HEK293 (cell line): ENCODE data around the gene SH3RF3.

Source experiments
- CTCF ChIA-PET: fragments of 350-600 bp; formaldehyde crosslinking; extraction: SDS; loops from one replicate; lab custom pipeline; 2021; ENCODE audit warnings: antibody characterized with exemption; lab: Yijun Ruan, JAX
- POLR2A ChIA-PET: fragments of 300-600 bp; formaldehyde crosslinking; extraction: SDS; loops from one replicate; lab custom pipeline; 2020; ENCODE audit warnings: antibody characterized with exemption, inconsistent platforms; lab: Yijun Ruan, JAX
- H3K27ac ChIP-seq: fragments of 200-500 bp; sonication (Bioruptor generic); 2 replicates; pipeline ENCODE4 v1.5.1; 2014; ENCODE audit warnings: low read depth, low read length, control low read depth, inconsistent platforms; ENCODE audit errors: extremely low read depth
- H3K36me3 ChIP-seq, 2 experiments: fragments of 200-500 bp in 1 of 2; sonication (Bioruptor generic) in 1 of 2; 1 replicate in 1 of 2; 2 replicates in 1 of 2; pipeline ENCODE4 v1.5.1; 2014 to 2017; ENCODE audit warnings: inconsistent platforms in 2 of 2, low read length in 2 of 2; ENCODE audit not compliant: control insufficient read depth in 2 of 2, insufficient read depth in 1 of 2
- H3K4me1 ChIP-seq: fragments of 200-500 bp; sonication (Bioruptor generic); 2 replicates; pipeline ENCODE4 v1.5.1; 2014; ENCODE audit warnings: mild to moderate bottlenecking, low read length, inconsistent platforms; ENCODE audit not compliant: control insufficient read depth, insufficient read depth
- H3K4me3 ChIP-seq: 2 replicates; pipeline ENCODE4 v1.5.1; 2011; ENCODE audit warnings: low read depth, mild to moderate bottlenecking, control low read depth, low read length, moderate library complexity
- H3K9me3 ChIP-seq: fragments of 200-500 bp; sonication (Bioruptor generic); 2 replicates; pipeline ENCODE4 v1.5.1; 2014; ENCODE audit warnings: low read depth, low read length, inconsistent platforms; ENCODE audit not compliant: control insufficient read depth, insufficient read depth
- EGR2 ChIP-seq: fragments of 450-650 bp; formaldehyde crosslinking; IDR thresholded peaks from 2 replicates; pipeline ENCODE4 v1.5.1; 2016; ENCODE audit warnings: low read depth, missing biosample characterization, missing genetic modification characterization
- GLIS1 ChIP-seq: fragments of 450-650 bp; formaldehyde crosslinking; IDR thresholded peaks from 2 replicates; pipeline ENCODE4 v1.5.1; 2016; ENCODE audit warnings: missing biosample characterization, missing genetic modification characterization
- KLF8 ChIP-seq: fragments of 450-650 bp; formaldehyde crosslinking; IDR thresholded peaks from 2 replicates; pipeline ENCODE4 v1.5.1; 2016; ENCODE audit warnings: missing biosample characterization, missing genetic modification characterization
- OSR2 ChIP-seq: fragments of 450-650 bp; formaldehyde crosslinking; IDR thresholded peaks from 2 replicates; pipeline ENCODE4 v1.5.1; 2016; ENCODE audit warnings: missing biosample characterization, missing genetic modification characterization
- SP2 ChIP-seq: fragments of 450-650 bp; formaldehyde crosslinking; IDR thresholded peaks from 2 replicates; pipeline ENCODE4 v1.5.1; 2016; ENCODE audit warnings: missing biosample characterization, missing genetic modification characterization
- ZBTB21 ChIP-seq: fragments of 450-650 bp; formaldehyde crosslinking; IDR thresholded peaks from 2 replicates; pipeline ENCODE4 v1.5.1; 2017; ENCODE audit warnings: missing biosample characterization, missing genetic modification characterization
- ZFHX2 ChIP-seq: fragments of 450-650 bp; formaldehyde crosslinking; conservative IDR thresholded peaks from 2 replicates; pipeline ENCODE4 v1.5.1; 2016; ENCODE audit warnings: missing biosample characterization, missing genetic modification characterization
- ZIC2 ChIP-seq: fragments of 450-650 bp; formaldehyde crosslinking; IDR thresholded peaks from 2 replicates; pipeline ENCODE4 v1.5.1; 2016; ENCODE audit warnings: missing biosample characterization, missing genetic modification characterization
- ZNF140 ChIP-seq: fragments of 450-650 bp; formaldehyde crosslinking; IDR thresholded peaks from 2 replicates; pipeline ENCODE4 v1.5.1; 2016; ENCODE audit warnings: missing biosample characterization, missing genetic modification characterization
- ZNF146 ChIP-seq: fragments of 450-650 bp; formaldehyde crosslinking; IDR thresholded peaks from 2 replicates; pipeline ENCODE4 v1.5.1; 2016; ENCODE audit warnings: missing biosample characterization, missing genetic modification characterization
- ZNF155 ChIP-seq: fragments of 450-650 bp; formaldehyde crosslinking; IDR thresholded peaks from 2 replicates; pipeline ENCODE4 v1.5.1; 2016; ENCODE audit warnings: missing biosample characterization, missing genetic modification characterization
- ZNF184 ChIP-seq: fragments of 450-650 bp; IDR thresholded peaks from 2 replicates; pipeline ENCODE4 v1.5.1; 2018; ENCODE audit warnings: missing biosample characterization, mild to moderate bottlenecking, missing genetic modification characterization
- ZNF214 ChIP-seq: fragments of 450-650 bp; formaldehyde crosslinking; IDR thresholded peaks from 2 replicates; pipeline ENCODE4 v1.5.1; 2017; ENCODE audit warnings: missing biosample characterization, mild to moderate bottlenecking, missing genetic modification characterization, borderline replicate concordance
- ZNF324 ChIP-seq: fragments of 450-650 bp; formaldehyde crosslinking; IDR thresholded peaks from 2 replicates; pipeline ENCODE4 v1.5.1; 2016; ENCODE audit warnings: missing biosample characterization, missing genetic modification characterization
- ZNF335 ChIP-seq: fragments of 450-650 bp; formaldehyde crosslinking; conservative IDR thresholded peaks from 2 replicates; pipeline ENCODE4 v1.5.1; 2016; ENCODE audit warnings: missing biosample characterization, missing genetic modification characterization
- ZNF426 ChIP-seq: fragments of 450-650 bp; formaldehyde crosslinking; IDR thresholded peaks from 2 replicates; pipeline ENCODE4 v1.5.1; 2017; ENCODE audit warnings: missing biosample characterization, missing genetic modification characterization, mild to moderate bottlenecking, inconsistent platforms, moderate library complexity
- ZNF510 ChIP-seq: fragments of 450-650 bp; formaldehyde crosslinking; IDR thresholded peaks from 2 replicates; pipeline ENCODE4 v1.5.1; 2018; ENCODE audit warnings: mild to moderate bottlenecking, missing genetic modification characterization, missing biosample characterization; ENCODE audit not compliant: insufficient replicate concordance
- ZNF600 ChIP-seq: fragments of 450-650 bp; formaldehyde crosslinking; IDR thresholded peaks from 2 replicates; pipeline ENCODE4 v1.5.1; 2016; ENCODE audit warnings: missing biosample characterization, missing genetic modification characterization
- ZNF621 ChIP-seq: fragments of 450-650 bp; formaldehyde crosslinking; IDR thresholded peaks from 2 replicates; pipeline ENCODE4 v1.5.1; 2017; ENCODE audit warnings: missing biosample characterization, missing genetic modification characterization
- ZNF660 ChIP-seq: fragments of 450-650 bp; IDR thresholded peaks from 2 replicates; pipeline ENCODE4 v1.5.1; 2018; ENCODE audit warnings: missing biosample characterization, mild to moderate bottlenecking, missing genetic modification characterization
- ZNF701 ChIP-seq: fragments of 450-650 bp; formaldehyde crosslinking; IDR thresholded peaks from 2 replicates; pipeline ENCODE4 v1.5.1; 2016; ENCODE audit warnings: missing biosample characterization, missing genetic modification characterization
- ZNF776 ChIP-seq: fragments of 450-650 bp; formaldehyde crosslinking; IDR thresholded peaks from 2 replicates; pipeline ENCODE4 v1.5.0; 2017; ENCODE audit warnings: missing biosample characterization, missing genetic modification characterization, borderline replicate concordance
- ZNF791 ChIP-seq: fragments of 450-650 bp; formaldehyde crosslinking; IDR thresholded peaks from 2 replicates; pipeline ENCODE4 v1.5.1; 2016; ENCODE audit warnings: missing biosample characterization, missing genetic modification characterization
- ZSCAN16 ChIP-seq: fragments of 450-650 bp; formaldehyde crosslinking; IDR thresholded peaks from 2 replicates; pipeline ENCODE4 v1.5.1; 2016; ENCODE audit warnings: missing biosample characterization, missing genetic modification characterization
- ZXDB ChIP-seq: fragments of 450-650 bp; formaldehyde crosslinking; IDR thresholded peaks from 2 replicates; pipeline ENCODE4 v1.5.1; 2016; ENCODE audit warnings: missing biosample characterization, missing genetic modification characterization
- TF ChIP-seq, protein P1 (sequence below): fragments of 450-650 bp; formaldehyde crosslinking; IDR thresholded peaks from 2 replicates; pipeline ENCODE4 v1.5.1; 2016; ENCODE audit warnings: missing biosample characterization, missing genetic modification characterization
- TF ChIP-seq, protein P2 (sequence below): fragments of 450-650 bp; formaldehyde crosslinking; IDR thresholded peaks from 2 replicates; pipeline ENCODE4 v1.5.1; 2017; ENCODE audit warnings: missing biosample characterization, missing genetic modification characterization
- TF ChIP-seq, protein P3 (sequence below): fragments of 450-650 bp; formaldehyde crosslinking; IDR thresholded peaks from 2 replicates; pipeline ENCODE4 v1.5.1; 2016; ENCODE audit warnings: missing biosample characterization, missing genetic modification characterization
- TF ChIP-seq, protein P4 (sequence below): fragments of 450-650 bp; formaldehyde crosslinking; IDR thresholded peaks from 2 replicates; pipeline ENCODE4 v1.5.1; 2016; ENCODE audit warnings: missing biosample characterization, missing genetic modification characterization, low read depth

SH3RF3 gene

DNA sequence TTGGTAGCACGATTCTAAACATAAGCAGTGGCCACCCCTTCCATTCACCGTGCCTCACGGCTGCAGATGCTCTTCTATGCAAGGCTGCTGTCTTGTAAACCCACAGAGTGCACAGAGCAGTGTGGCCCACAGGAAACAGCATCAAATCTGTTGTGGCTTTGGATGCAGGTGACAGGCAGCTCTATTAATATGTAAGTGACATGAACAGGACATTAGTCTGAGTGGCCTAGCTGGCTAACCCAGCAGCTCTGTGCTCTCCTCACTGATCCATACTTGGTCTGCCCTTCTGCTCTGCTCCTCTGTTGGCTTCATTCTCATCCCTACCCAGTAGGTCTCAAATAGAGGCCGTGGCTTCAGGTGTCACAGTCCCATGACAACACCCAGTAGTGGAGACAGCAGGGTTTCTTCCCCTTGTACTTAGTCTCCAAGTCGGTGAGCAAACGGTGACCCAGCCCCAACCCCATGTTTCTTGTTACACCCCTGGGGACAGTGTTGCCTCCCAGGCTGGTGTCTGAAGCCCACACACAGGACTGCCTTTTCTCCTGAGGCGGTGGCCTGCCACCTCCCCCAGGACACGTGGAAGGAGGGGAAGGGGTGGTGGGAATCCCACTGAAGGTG lies 5.8 kb downstream of the SH3RF3 start:
- no peaks in the 10 kb centered on the region for H3K9me3 ChIP-seq
- H3K27ac ChIP-seq, result no peak overlapping the region; the same call in 1 of the 2 replicates
- no peak for TF ChIP-seq ZNF426 (tag by site-specific recombination)
- TF ChIP-seq ZNF140 (tag by site-specific recombination), result no peak
- no peak for TF ChIP-seq ZNF155 (tag by site-specific recombination)
- TF ChIP-seq ZNF600 (tag by site-specific recombination), result peak; percentile 97
- TF ChIP-seq EGR2, result peak; percentile 33; the same call in 1 of the 2 replicates
- peak; percentile 73; the same call in 1 of the 2 replicates for TF ChIP-seq GLIS1 (tag by site-specific recombination)
- TF ChIP-seq ZNF621 (tag by site-specific recombination), result no peak
- no peak for TF ChIP-seq ZNF701 (tag by site-specific recombination)
- TF ChIP-seq ZIC2 (tag by site-specific recombination), result peak; percentile 58
- TF ChIP-seq ZNF324 (tag by site-specific recombination), result no peak
- peak; percentile 15; the same call in 1 of the 2 replicates for TF ChIP-seq OSR2 (tag by site-specific recombination)
- TF ChIP-seq, protein P1, sequence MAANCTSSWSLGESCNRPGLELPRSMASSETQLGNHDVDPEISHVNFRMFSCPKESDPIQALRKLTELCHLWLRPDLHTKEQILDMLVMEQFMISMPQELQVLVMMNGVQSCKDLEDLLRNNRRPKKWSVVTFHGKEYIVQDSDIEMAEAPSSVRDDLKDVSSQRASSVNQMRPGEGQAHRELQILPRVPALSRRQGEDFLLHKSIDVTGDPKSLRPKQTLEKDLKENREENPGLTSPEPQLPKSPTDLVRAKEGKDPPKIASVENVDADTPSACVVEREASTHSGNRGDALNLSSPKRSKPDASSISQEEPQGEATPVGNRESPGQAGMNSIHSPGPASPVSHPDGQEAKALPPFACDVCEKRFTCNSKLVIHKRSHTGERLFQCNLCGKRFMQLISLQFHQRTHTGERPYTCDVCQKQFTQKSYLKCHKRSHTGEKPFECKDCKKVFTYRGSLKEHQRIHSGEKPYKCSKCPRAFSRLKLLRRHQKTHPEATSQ (tag by site-specific recombination), result no peak
- TF ChIP-seq ZNF776, result no peak
- peak; percentile 40; the same call in 1 of the 2 replicates for TF ChIP-seq ZFHX2
- no peak for TF ChIP-seq ZNF791 (tag by site-specific recombination)
- TF ChIP-seq ZSCAN16 (tag by site-specific recombination), result no peak
- TF ChIP-seq ZXDB, result no peak
- peaks cover 35% of the 10 kb centered on the region for H3K4me1 ChIP-seq
- CTCF ChIA-PET, result interaction anchor here (0.6 to 1.5 kb wide), 3 partner anchors 16 to 375 kb away, joined by 3 to 8 read pairs (median 5); no protein-coding TSS in a partner anchor
- POLR2A ChIA-PET, result interaction anchor here (1.1 kb wide), 1 partner anchor 79 kb away, joined by 3 read pairs; no protein-coding TSS in a partner anchor
- no peak overlapping the region for H3K4me3 ChIP-seq
- H3K36me3 ChIP-seq, result no peaks in the 10 kb centered on the region

DNA sequence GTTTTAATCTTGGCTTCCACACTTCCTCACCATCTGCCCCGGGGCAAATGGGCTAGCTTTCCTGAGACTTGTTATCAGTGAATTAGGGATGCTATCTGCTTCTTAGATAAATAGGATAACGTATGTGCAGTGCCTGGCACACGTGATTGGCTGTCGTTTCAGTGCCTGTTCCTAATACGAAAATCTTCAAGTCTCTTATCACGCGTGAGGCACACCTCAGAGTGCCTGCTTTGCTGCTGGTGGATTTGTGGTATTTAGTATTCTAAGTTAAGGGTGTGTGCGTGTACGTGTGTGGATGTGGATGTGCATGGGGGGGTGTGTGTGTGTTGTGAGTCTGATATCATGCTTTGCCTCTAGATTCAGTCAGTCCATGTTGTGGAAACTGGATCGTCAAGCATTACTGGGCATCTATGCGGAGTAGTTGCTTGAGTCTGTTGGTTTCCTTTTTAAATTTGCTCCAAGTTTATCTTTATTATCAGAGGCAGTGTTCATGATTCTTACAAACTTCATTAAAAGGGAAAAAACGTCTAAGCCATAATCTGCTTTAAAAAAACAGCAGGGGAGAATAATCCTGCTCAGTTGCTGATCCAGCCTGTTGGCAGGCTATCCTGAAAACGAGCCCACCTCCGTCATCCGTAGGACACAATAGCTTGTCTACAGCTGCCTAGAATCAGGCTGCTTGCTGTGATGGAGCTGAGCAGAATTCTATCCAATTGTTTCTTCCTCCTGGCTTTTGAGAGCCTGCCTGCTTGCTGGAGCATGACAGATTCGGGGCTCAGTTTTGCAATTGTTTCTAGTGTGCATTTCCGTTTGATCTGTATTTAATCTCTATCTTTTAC lies 6.6 kb downstream of the SH3RF3 start:
- no peaks in the 10 kb centered on the region for H3K9me3 ChIP-seq
- CTCF ChIA-PET, result interaction anchor here (0.6 to 1.5 kb wide), 3 partner anchors 15 to 375 kb away, joined by 3 to 8 read pairs (median 5); no protein-coding TSS in a partner anchor
- H3K4me1 ChIP-seq, result peaks cover 35% of the 10 kb centered on the region
- H3K4me3 ChIP-seq, result no peak overlapping the region
- no peaks in the 10 kb centered on the region for H3K36me3 ChIP-seq
- H3K27ac ChIP-seq, result no peak overlapping the region; the same call in 1 of the 2 replicates
- POLR2A ChIA-PET, result interaction anchor here (1.1 to 1.3 kb wide), 2 partner anchors 78 kb away, joined by 3 read pairs; no protein-coding TSS in a partner anchor
- TF ChIP-seq SP2 (tag by site-specific recombination), result no peak
- TF ChIP-seq ZNF184 (tag by site-specific recombination), result no peak
- no peak for TF ChIP-seq ZNF776
- TF ChIP-seq, protein P2, sequence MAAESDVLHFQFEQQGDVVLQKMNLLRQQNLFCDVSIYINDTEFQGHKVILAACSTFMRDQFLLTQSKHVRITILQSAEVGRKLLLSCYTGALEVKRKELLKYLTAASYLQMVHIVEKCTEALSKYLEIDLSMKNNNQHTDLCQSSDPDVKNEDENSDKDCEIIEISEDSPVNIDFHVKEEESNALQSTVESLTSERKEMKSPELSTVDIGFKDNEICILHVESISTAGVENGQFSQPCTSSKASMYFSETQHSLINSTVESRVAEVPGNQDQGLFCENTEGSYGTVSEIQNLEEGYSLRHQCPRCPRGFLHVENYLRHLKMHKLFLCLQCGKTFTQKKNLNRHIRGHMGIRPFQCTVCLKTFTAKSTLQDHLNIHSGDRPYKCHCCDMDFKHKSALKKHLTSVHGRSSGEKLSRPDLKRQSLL, result peak; percentile 56; the same call in 1 of the 2 replicates
- TF ChIP-seq ZNF510 (tag by site-specific recombination), result no peak
- peak; percentile 38; the same call in 1 of the 2 replicates for TF ChIP-seq ZNF660 (tag by site-specific recombination)
- TF ChIP-seq, protein P3, sequence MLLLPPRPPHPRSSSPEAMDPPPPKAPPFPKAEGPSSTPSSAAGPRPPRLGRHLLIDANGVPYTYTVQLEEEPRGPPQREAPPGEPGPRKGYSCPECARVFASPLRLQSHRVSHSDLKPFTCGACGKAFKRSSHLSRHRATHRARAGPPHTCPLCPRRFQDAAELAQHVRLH, result no peak
- TF ChIP-seq ZBTB21 (tag by site-specific recombination), result no peak
- TF ChIP-seq, protein P4, sequence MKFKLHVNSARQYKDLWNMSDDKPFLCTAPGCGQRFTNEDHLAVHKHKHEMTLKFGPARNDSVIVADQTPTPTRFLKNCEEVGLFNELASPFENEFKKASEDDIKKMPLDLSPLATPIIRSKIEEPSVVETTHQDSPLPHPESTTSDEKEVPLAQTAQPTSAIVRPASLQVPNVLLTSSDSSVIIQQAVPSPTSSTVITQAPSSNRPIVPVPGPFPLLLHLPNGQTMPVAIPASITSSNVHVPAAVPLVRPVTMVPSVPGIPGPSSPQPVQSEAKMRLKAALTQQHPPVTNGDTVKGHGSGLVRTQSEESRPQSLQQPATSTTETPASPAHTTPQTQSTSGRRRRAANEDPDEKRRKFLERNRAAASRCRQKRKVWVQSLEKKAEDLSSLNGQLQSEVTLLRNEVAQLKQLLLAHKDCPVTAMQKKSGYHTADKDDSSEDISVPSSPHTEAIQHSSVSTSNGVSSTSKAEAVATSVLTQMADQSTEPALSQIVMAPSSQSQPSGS (tag by site-specific recombination), result no peak
- no peak for TF ChIP-seq ZNF146 (tag by site-specific recombination)
- no peak for TF ChIP-seq ZNF214 (tag by site-specific recombination)
- TF ChIP-seq ZNF335 (tag by site-specific recombination), result peak; percentile 95
- TF ChIP-seq KLF8, result no peak
